Dedifferentiated amniotic fluid mesenchymal stem cell (primary cell): Measurements from ENCODE around the gene KCNH2.
"Not testable (repeated sequence)": the region's sequence is repeated elsewhere in the genome, so short reads cannot be mapped to it uniquely, and the experiment has no call there.

Experiments
- DNase-seq: peaks from one replicate; pipeline ENCODE4 v3.0.0-alpha.2; 2016; ENCODE audit errors: extremely low spot score

The KCNH2 gene

GRCh38 chr7:151012031-151012692 lies 34.0 kb upstream of the KCNH2 start:
- no peak for DNase-seq

- not testable (repeated sequence) for DNase-seq
Observed at GRCh38 chr7:151011616-151012015, 33.5 kb upstream of the KCNH2 start.

GRCh38 chr7:151011097-151011409 lies 32.9 kb upstream of the KCNH2 start:
- no peak for DNase-seq

GRCh38 chr7:151010307-151011096 lies 32.4 kb upstream of the KCNH2 start:
- DNase-seq: no peak

- DNase-seq: no peak
Observed at GRCh38 chr7:151010037-151010306, 31.9 kb upstream of the KCNH2 start.

GRCh38 chr7:151009327-151010036 lies 31.4 kb upstream of the KCNH2 start:
- DNase-seq: no peak

GRCh38 chr7:151008511-151009323 lies 30.6 kb upstream of the KCNH2 start:
- no peak for DNase-seq

- no peak for DNase-seq
Observed at GRCh38 chr7:151008143-151008510, 30.0 kb upstream of the KCNH2 start.

- DNase-seq: no peak
Observed at GRCh38 chr7:151007469-151007898, 29.4 kb upstream of the KCNH2 start.

- no peak for DNase-seq
Observed at GRCh38 chr7:151006590-151007300, 28.6 kb upstream of the KCNH2 start.

- no peak for DNase-seq
Observed at GRCh38 chr7:151005566-151005965, 27.4 kb upstream of the KCNH2 start.

GRCh38 chr7:151003572-151003971 lies 25.5 kb upstream of the KCNH2 start:
- no peak for DNase-seq

GRCh38 chr7:151001546-151001945 lies 23.4 kb upstream of the KCNH2 start:
- DNase-seq: no peak

- no peak for DNase-seq
Observed at GRCh38 chr7:151000897-151001495, 22.9 kb upstream of the KCNH2 start.

GRCh38 chr7:150999497-151000230 lies 21.5 kb upstream of the KCNH2 start:
- no peak for DNase-seq

GRCh38 chr7:150999001-150999400 lies 20.9 kb upstream of the KCNH2 start:
- no peak for DNase-seq

GRCh38 chr7:150998341-150998740 lies 20.2 kb upstream of the KCNH2 start:
- no peak for DNase-seq

GRCh38 chr7:150997817-150998216 lies 19.7 kb upstream of the KCNH2 start:
- DNase-seq: no peak

GRCh38 chr7:150997075-150997511 lies 19.0 kb upstream of the KCNH2 start:
- DNase-seq: no peak

- no peak for DNase-seq
Observed at GRCh38 chr7:150996376-150997074, 18.4 kb upstream of the KCNH2 start.
